Stimulated activated CD4-positive, alpha-beta T cell treated with anti-CD3 and anti-CD28 coated beads, TNF-alpha, amount 100 ng/mL, for 1 hour (primary cell): ENCODE data around the gene ASIP.

Experiments
- DNase-seq, 3 donors: peaks; one replicate each; pipeline ENCODE4 v3.0.0-alpha.2; 2020; ENCODE audit warnings: low read depth in 3 of 3, low spot score in 1 of 3

The ASIP gene

DNA sequence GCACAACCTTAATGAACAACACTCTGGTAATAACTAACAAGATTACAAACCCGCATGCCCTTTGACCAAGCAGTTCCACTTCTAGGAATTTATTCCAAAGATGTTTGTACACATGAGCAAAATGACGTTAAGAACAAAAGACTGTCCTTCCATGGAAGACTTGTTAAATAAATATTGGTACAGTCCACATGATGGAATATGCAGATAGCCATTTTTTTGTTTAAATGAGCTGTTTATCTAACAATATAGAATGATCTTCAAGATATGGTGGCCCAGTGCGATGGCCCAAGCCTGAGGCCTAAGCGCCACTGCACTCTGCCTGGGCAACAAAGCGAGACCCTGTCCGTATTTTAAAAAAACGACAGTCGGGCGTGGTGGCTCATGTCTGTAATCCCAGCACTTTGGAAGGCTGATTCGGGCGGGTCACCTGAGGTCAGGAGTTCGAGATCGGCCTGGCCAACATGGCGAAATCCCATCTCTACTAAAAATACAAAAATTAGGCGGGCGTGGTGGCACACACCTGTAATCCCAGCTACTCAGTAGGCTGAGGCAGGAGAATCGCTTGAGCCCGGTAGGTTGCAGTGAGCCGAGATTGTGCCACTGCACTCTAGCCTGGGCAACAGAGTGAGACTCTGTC is 69.4 kb downstream of the ASIP start:
- DNase-seq, result no peak

DNA sequence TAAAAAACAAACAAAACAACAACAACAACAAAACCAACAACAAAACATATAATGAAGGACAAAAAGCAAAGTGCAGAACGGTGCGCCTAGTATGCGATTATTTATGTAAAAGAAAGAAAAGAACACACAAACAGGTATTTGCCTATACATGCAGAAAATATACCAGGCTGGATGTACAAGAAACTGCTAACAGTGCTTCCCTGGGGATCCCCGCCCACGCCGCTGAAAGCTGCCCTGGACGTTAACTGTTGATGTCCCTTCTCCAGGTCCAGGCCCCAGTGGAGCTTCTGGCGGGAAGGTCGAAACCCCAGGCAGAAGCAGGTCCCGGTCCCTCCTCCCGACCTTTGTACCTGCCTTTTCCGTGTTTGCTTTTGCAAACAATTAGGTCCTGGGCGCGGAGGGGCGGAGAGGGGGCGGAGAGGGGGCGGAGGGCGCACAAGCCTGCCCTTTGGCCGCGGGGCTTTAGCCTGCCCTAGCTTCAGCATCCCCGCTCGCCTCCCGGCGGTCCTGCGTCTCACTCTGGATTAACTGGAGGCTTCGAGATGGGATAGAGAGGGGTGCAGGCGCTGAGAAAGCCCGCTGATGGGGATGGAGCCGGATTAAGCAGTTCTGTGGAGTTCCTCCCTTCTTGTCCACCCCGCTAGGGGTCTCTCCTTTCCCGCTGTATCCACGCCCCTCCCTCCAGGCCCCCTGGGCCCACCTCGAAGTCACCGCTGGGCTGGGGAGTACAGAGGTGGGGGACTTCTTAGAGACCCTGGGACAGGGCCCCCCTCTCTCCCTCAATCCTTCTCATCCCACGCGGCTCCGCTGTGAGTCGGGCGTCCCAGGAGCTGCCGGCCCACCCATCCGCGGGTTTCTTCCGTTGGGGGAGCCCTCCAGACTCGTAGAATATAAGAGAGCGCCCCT is 70.1 kb downstream of the ASIP start:
- DNase-seq, result no peak

DNA sequence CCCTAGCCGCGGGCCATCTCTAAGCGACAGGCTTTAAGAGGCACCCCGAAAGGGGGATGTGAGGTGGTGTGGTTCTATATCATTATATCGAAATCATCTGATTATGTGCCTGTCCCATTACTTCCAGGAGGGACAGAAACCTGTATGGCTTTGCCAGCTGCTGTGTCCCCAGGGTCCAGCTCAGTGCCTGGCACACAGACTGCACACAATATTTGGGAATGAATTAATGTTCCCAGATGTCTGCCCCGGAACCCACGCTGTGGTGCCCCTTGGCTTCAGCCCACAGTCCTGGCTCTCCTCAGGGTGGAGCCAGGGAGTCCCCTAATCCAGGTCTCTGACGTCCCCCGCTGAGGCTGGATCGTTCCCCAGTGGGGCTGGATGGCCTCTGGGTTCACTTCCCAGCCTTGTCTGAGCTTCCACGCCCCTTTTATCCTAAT is 70.8 kb downstream of the ASIP start:
- no peak for DNase-seq

DNA sequence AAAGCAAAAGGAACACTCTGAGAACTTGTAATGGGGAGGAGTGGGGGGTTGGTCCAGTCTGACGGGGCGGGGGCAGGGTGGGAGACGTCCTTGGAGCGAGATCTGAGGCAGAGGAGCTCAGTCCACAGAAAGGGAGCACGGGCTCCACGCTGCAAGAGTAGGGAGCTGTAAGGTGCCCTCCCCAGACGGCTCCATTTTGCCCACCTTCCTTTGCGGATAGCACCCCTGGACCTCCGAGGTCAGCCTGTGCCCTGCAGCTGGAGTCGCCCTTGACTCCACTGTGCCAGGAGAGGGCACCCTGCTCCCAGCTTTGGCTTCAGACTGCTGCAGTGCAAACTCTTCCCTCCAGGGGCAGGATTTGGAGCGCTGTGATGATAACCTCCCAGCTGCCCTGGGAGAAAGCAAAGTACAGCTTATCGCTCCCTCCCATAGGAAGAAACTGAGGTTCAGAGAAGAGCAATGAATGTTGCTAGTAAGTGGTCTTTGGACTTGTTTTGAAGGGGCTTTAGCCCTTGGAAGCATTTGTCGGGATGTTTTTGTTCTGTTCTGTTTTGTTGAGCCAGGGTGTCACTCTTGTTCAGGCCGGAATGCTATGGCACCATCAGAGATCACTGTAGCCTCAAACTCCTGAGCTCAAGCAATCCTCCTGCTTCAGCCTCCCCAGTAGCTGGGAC is 71.5 kb downstream of the ASIP start:
- DNase-seq, result peak; percentile 62 to 77 (median 73)

DNA sequence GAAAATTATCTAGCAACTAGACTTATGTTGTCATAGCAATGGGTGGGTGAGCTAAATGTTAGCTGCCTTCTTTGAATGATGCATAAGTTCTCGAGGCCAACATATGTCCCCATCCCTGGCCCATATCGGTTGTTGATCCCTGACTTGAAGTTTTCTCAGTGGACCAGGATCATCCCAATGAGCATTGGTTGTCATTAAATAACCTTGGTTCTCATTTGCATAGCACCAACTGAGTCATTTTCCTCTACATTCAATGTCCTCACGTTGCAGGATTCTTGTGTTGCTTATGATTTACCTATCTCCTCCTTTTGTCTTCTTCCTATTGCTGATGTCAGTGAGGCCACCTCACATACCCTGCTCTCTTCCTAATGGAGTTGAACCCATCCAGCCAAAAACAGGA is 74.0 kb downstream of the ASIP start:
- DNase-seq, result no peak

DNA sequence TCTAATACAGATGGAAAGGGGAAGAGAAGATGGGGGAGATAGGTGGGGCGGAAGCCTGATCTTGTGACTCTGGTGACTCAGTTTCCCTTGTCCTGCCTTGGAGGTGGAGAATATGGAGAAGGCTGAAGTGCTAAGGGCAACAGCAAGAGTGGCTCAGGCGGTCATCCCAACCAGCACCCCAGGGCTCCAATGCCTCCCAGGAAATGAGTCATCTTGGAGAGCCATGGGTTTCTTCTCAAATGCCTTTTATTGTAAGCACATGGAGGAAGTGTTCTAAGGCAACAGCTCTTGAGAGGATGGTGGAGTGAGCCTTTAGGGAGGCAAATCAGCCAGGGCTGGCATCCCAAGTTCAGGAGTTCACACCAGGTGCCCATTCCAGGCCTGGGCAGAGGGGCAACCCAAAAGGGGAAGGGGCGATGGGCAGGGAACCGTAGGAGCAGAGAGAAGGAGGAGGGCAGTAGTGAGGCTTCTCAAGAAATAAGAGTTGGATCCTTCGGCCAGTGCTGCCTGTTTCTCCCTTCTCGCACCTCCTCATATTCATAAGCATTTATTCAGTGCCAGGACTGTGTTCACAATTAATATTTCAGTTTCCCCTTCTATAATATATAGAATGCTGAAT is 75.1 kb downstream of the ASIP start:
- no peak for DNase-seq
